DND-41 (cell line): ENCODE data around the gene DIAPH1.

Source experiments
- CTCF ChIP-seq: IDR thresholded peaks from 2 replicates; pipeline ENCODE4 v1.5.1; 2012; ENCODE audit warnings: borderline replicate concordance, low read length, moderate library complexity, mild to moderate bottlenecking; ENCODE audit not compliant: poor library complexity, severe bottlenecking; ENCODE audit errors: extremely low read depth
- EZH2 ChIP-seq: IDR thresholded peaks from 3 replicates; pipeline ENCODE4 v1.6.1; 2012; ENCODE audit warnings: borderline replicate concordance, low read depth, mild to moderate bottlenecking, moderate library complexity, low read length, inconsistent platforms; ENCODE audit not compliant: severe bottlenecking

GRCh38 chr5:141519605-141520565, 98.9 kb downstream of the DIAPH1 start:
- TF ChIP-seq CTCF (no peak), EZH2 (no peak)
